Measurements from ENCODE around the gene SKIC2.
"Not testable (repeated sequence)": the region's sequence is repeated elsewhere in the genome, so short reads cannot be mapped to it uniquely, and the experiment has no call there.

DNA sequence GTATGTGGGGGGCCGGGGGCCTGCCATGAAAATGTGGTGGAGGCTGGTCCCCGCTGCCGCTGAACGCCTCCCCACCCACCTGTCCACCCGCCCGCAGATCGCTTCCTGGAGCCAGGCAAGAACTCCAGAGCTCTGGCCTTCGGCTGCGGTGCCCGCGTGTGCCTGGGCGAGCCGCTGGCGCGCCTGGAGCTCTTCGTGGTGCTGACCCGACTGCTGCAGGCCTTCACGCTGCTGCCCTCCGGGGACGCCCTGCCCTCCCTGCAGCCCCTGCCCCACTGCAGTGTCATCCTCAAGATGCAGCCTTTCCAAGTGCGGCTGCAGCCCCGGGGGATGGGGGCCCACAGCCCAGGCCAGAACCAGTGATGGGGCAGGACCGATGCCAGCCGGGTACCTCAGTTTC, 49.1 kb downstream of the SKIC2 start:
- TF ChIP-seq, protein P1, sequence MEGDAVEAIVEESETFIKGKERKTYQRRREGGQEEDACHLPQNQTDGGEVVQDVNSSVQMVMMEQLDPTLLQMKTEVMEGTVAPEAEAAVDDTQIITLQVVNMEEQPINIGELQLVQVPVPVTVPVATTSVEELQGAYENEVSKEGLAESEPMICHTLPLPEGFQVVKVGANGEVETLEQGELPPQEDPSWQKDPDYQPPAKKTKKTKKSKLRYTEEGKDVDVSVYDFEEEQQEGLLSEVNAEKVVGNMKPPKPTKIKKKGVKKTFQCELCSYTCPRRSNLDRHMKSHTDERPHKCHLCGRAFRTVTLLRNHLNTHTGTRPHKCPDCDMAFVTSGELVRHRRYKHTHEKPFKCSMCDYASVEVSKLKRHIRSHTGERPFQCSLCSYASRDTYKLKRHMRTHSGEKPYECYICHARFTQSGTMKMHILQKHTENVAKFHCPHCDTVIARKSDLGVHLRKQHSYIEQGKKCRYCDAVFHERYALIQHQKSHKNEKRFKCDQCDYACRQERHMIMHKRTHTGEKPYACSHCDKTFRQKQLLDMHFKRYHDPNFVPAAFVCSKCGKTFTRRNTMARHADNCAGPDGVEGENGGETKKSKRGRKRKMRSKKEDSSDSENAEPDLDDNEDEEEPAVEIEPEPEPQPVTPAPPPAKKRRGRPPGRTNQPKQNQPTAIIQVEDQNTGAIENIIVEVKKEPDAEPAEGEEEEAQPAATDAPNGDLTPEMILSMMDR (IDR thresholded peaks at IDR 0.05): not testable (repeated sequence)
- TF ChIP-seq POLR2AphosphoS5 (IDR thresholded peaks at IDR 0.05): not testable (repeated sequence)
